Activated CD4-positive, alpha-beta T cell treated with anti-CD3 and anti-CD28 coated beads, Interleukin-2, amount 10 ng/mL, durations not matched to agents 7 days and 5 days (primary cell): ENCODE measurements around the gene NFATC2. TPM values are rescaled to one million over a fixed set of nuclear protein-coding genes. Genes with fewer than 3 reads are reported as not detected.

Experiments
- CTCF ChIA-PET: fragments of 350-600 bp; sonication (Branson Sonifier 250); formaldehyde crosslinking; loops from one replicate; lab custom pipeline; 2021; ENCODE audit warnings: antibody characterized with exemption; lab: Charles Lee
- POLR2A ChIA-PET: fragments of 350-600 bp; sonication (Branson Sonifier 250); formaldehyde crosslinking; loops from one replicate; lab custom pipeline; 2021; ENCODE audit warnings: antibody characterized with exemption; lab: Charles Lee
- DNase-seq: peaks from one replicate; pipeline ENCODE4 v3.0.0-alpha.2; 2020
- H3K27ac Mint-ChIP-seq: one replicate; pipeline ENCODE4 v1.8.0; 2021; ENCODE audit warnings: mild to moderate bottlenecking, moderate library complexity, mixed read lengths
- H3K27me3 Mint-ChIP-seq: one replicate; pipeline ENCODE4 v1.8.0; 2021; ENCODE audit warnings: mixed read lengths
- H3K36me3 Mint-ChIP-seq: one replicate; pipeline ENCODE4 v1.8.0; 2021; ENCODE audit warnings: low read depth, mixed read lengths
- H3K4me1 Mint-ChIP-seq: one replicate; pipeline ENCODE4 v1.8.0; 2021; ENCODE audit warnings: mixed read lengths
- H3K4me3 Mint-ChIP-seq: one replicate; pipeline ENCODE4 v1.8.0; 2021; ENCODE audit warnings: mild to moderate bottlenecking, moderate library complexity, mixed read lengths
- H3K9me3 Mint-ChIP-seq: one replicate; pipeline ENCODE4 v1.8.0; 2021; ENCODE audit warnings: mixed read lengths
- total RNA-seq, 2 experiments: library from RNA; stranded (reverse); gene quantifications; one replicate each; pipeline ENCODE4 v1.2.3, GENCODE V29; 2021

NFATC2 gene
- total RNA-seq, 2 experiments from 2014 or later = 62.0 to 68.8 TPM

DNA sequence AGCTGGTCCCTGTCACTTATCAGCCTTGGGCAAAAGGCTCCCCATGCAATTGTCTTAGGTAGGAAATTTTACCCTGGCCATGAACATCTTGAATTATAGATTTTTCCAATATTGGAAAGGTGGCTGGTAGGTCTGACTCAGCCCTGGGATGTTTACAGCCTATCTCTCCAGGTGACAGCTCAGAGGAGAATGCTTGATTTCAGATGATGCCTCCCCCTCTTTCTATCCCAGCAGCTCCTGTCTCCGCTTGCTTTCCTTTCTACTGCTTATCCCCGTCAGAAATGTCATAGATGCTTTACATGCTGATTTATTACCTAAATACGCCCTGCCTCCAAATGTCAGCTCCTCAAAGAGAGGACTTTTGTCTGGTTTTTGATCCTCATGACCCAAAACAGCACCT lies 109.6 kb downstream of the NFATC2 start:
- no peak for DNase-seq
- peaks cover 67% of the 10 kb centered on the region for H3K36me3 Mint-ChIP-seq
- POLR2A ChIA-PET = no interaction called here
- no peaks in the 10 kb centered on the region for H3K27me3 Mint-ChIP-seq
- H3K4me1 Mint-ChIP-seq = peaks cover 51% of the 10 kb centered on the region
- peak overlapping the region; percentile 17 for H3K27ac Mint-ChIP-seq
- CTCF ChIA-PET = no interaction called here
- no peaks in the 10 kb centered on the region for H3K9me3 Mint-ChIP-seq
- no peak overlapping the region for H3K4me3 Mint-ChIP-seq

DNA sequence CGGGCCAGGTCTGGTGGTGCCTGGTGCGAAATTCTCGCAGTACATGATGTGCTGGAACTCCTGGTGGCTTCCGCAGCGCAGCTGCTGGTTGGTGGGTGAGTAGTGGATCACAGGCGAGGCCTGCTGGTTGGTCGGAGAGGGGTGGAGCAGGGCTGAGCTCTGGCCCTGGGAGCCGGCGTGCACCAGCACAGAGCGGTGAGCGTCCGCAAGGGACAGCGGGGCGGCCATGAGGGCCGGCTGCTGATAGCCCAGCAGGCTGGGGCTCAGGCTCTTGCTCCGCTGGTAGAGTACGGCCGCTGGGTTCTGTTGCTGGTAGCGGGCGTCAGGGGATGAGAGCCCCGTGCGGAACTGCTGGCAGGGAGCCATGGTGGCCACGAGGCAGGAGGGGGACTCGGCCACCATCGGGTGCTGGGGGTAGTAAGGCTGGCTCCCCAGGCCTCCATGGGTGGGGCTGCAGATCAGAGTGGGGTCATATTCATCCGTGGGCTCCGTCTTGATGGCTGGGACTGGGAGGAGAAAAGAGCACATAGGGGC lies 110.2 kb downstream of the NFATC2 start:
- H3K4me1 Mint-ChIP-seq = peaks cover 51% of the 10 kb centered on the region
- ChIA-PET POLR2A (no interaction called here), CTCF (interaction anchor here (0.6 kb wide), 1 partner anchor 82 kb away, joined by 3 read pairs; no protein-coding TSS in a partner anchor)

GRCh38 chr20:51431321-51431720 lies 111.2 kb downstream of the NFATC2 start:
- ChIA-PET CTCF (interaction anchor here (0.6 kb wide), 1 partner anchor 20 kb away, joined by 3 read pairs; no protein-coding TSS in a partner anchor), POLR2A (interaction anchor here (0.6 kb wide), 1 partner anchor 51 kb away, joined by 3 read pairs; no protein-coding TSS in a partner anchor)
- Mint-ChIP-seq H3K4me3 (no peak overlapping the region), H3K36me3 (peaks cover 67% of the 10 kb centered on the region), H3K9me3 (no peaks in the 10 kb centered on the region), H3K4me1 (peaks cover 60% of the 10 kb centered on the region), H3K27me3 (no peaks in the 10 kb centered on the region), H3K27ac (peak overlapping the region; percentile 26)
- peak; percentile 25 for DNase-seq

More for the DNA sequence above, 110.2 kb downstream of the NFATC2 start:
- Mint-ChIP-seq H3K36me3 (peaks cover 67% of the 10 kb centered on the region), H3K4me3 (no peak overlapping the region), H3K9me3 (no peaks in the 10 kb centered on the region), H3K27ac (peak overlapping the region; percentile 31), H3K27me3 (no peaks in the 10 kb centered on the region)
- no peak for DNase-seq

DNA sequence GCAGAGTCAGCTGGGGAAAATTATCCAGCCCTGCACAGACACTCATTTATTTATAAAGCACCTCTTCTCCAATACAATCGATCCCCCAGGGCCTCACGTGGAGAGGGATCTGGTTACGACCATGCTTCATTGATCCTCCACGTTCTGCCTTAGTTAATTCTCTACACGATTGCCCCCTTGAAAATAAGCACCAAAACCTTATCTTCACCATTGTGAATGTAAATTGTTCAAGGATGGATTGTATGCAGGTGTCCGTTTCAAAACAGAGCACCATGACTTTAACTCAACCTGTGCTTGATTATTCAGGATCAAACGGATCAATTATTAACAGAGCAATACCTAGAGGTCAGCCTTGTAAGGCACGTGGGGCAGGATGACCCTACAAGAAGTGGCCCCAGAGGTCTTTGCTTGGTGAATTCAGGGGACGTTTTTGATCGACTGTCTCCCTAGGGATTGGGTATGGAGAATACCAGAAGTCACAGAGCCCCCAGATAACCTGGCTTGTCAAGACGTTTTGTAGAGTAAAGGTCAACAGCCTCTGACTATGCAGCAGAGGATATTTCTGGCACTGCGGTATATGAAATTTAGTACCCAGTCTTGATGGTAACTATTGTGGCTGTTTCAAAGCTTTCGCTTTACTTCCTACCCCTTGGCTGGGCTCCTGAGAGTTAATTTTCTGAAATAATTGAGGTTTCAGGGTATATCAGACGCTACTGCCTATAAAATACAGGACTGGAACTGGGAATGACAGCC lies 112.1 kb downstream of the NFATC2 start:
- H3K9me3 Mint-ChIP-seq = no peaks in the 10 kb centered on the region
- H3K4me3 Mint-ChIP-seq = no peak overlapping the region
- no peak for DNase-seq
- ChIA-PET CTCF (no interaction called here), POLR2A (interaction anchor here (0.6 kb wide), 1 partner anchor 52 kb away, joined by 3 read pairs; no protein-coding TSS in a partner anchor)
- no peak overlapping the region for H3K27ac Mint-ChIP-seq
- peaks cover 68% of the 10 kb centered on the region for H3K36me3 Mint-ChIP-seq
- H3K4me1 Mint-ChIP-seq = peaks cover 66% of the 10 kb centered on the region
- H3K27me3 Mint-ChIP-seq = no peaks in the 10 kb centered on the region

GRCh38 chr20:51429696-51430095 lies 112.8 kb downstream of the NFATC2 start:
- Mint-ChIP-seq H3K27me3 (no peaks in the 10 kb centered on the region), H3K36me3 (peaks cover 64% of the 10 kb centered on the region), H3K4me3 (no peak overlapping the region), H3K27ac (no peak overlapping the region), H3K9me3 (no peaks in the 10 kb centered on the region), H3K4me1 (peaks cover 68% of the 10 kb centered on the region)
- CTCF ChIA-PET = interaction anchor here (1.1 kb wide), 1 partner anchor 194 kb away, joined by 3 read pairs; no protein-coding TSS in a partner anchor
- no peak for DNase-seq
- POLR2A ChIA-PET = no interaction called here

- POLR2A ChIA-PET = no interaction called here
- Mint-ChIP-seq H3K9me3 (no peaks in the 10 kb centered on the region), H3K4me1 (peaks cover 69% of the 10 kb centered on the region), H3K27me3 (no peaks in the 10 kb centered on the region), H3K27ac (no peak overlapping the region), H3K36me3 (peaks cover 66% of the 10 kb centered on the region), H3K4me3 (no peak overlapping the region)
- CTCF ChIA-PET = interaction anchor here (0.6 to 1.1 kb wide), 2 partner anchors 99 to 195 kb away, joined by 3 to 4 read pairs; no protein-coding TSS in a partner anchor
- DNase-seq = no peak
Measured at GRCh38 chr20:51429144-51429482, 113.4 kb downstream of the NFATC2 start.

- H3K4me3 Mint-ChIP-seq = no peak overlapping the region
- POLR2A ChIA-PET = no interaction called here
- H3K4me1 Mint-ChIP-seq = peaks cover 74% of the 10 kb centered on the region
- H3K36me3 Mint-ChIP-seq = peaks cover 67% of the 10 kb centered on the region
- H3K9me3 Mint-ChIP-seq = no peaks in the 10 kb centered on the region
- H3K27ac Mint-ChIP-seq = peak overlapping the region; percentile 27
- CTCF ChIA-PET = interaction anchor here (0.6 to 1.1 kb wide), 2 partner anchors 99 to 195 kb away, joined by 3 to 4 read pairs; no protein-coding TSS in a partner anchor
- no peaks in the 10 kb centered on the region for H3K27me3 Mint-ChIP-seq
- DNase-seq = no peak
Measured at GRCh38 chr20:51428401-51429143, 113.9 kb downstream of the NFATC2 start.

GRCh38 chr20:51427651-51428291 lies 114.7 kb downstream of the NFATC2 start:
- Mint-ChIP-seq H3K27me3 (no peaks in the 10 kb centered on the region), H3K4me1 (peaks cover 70% of the 10 kb centered on the region), H3K4me3 (no peak overlapping the region), H3K27ac (peak overlapping the region; percentile 58), H3K9me3 (no peaks in the 10 kb centered on the region), H3K36me3 (peaks cover 63% of the 10 kb centered on the region)
- no peak for DNase-seq
- CTCF ChIA-PET = interaction anchor here (1.8 to 2.0 kb wide), 2 partner anchors 10 to 13 kb away, joined by 6 read pairs; no protein-coding TSS in a partner anchor
- POLR2A ChIA-PET = no interaction called here

DNA sequence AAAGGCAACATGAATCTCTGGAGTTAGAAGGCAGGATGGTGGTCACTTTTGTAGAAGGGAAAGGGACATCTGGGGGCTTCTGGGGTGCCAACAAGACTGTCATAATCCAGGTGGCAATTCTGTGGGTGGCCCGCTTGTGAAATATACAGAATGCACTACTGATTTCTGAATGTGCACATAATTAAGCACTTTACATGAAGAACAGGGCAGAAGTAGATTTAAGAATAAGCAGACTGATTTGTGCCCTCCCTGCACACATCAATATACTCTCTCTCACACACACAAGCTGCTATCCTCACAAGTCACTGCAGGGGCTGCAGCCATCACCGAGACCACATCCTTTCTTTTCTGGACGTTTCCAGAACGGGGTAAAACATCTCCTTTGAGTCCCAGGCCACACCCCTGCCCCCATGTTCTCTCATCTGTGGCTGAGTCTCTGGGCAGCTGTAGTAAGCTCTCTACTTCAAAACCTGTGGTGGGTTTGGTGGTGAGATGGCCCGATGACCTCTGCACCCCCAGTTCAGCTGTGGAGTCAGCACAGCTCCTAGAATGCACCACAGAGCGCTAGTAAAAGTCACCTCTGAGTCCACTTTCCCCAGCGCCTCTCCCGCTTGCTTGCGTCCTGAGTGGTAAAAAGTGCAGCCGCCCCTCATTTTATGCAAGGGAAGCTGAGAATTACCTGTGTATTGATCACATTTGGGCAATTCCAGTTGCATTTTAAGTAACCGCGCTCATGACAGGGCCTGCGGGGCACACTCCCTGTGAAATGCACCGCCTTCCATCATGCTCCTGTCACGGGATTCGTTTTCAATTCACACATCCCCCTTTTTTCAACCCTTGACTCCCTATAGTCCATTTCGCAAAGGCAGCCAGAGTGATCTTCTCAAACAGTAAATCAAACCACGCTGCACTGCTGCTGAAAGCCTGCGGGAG lies 115.5 kb downstream of the NFATC2 start:
- Mint-ChIP-seq H3K4me1 (peaks cover 65% of the 10 kb centered on the region), H3K36me3 (peaks cover 60% of the 10 kb centered on the region), H3K27me3 (no peaks in the 10 kb centered on the region), H3K27ac (peak overlapping the region; percentile 74), H3K4me3 (no peak overlapping the region), H3K9me3 (no peaks in the 10 kb centered on the region)
- ChIA-PET POLR2A (no interaction called here), CTCF (interaction anchor here (1.0 to 2.0 kb wide), 3 partner anchors 9 to 12 kb away, joined by 3 to 6 read pairs (median 6); no protein-coding TSS in a partner anchor)
- no peak for DNase-seq

GRCh38 chr20:51425347-51426106 lies 117.0 kb downstream of the NFATC2 start:
- Mint-ChIP-seq H3K4me3 (no peak overlapping the region), H3K27ac (no peak overlapping the region), H3K9me3 (no peaks in the 10 kb centered on the region), H3K36me3 (peaks cover 59% of the 10 kb centered on the region), H3K4me1 (peaks cover 63% of the 10 kb centered on the region), H3K27me3 (no peaks in the 10 kb centered on the region)
- POLR2A ChIA-PET = no interaction called here
- no peak for DNase-seq
- CTCF ChIA-PET = interaction anchor here (1.8 to 2.0 kb wide), 2 partner anchors 8 to 10 kb away, joined by 6 read pairs; no protein-coding TSS in a partner anchor
